D721Med (cell line): ENCODE data around the gene MAVS.

ENCODE experiments used
- DNase-seq: peaks from one replicate; pipeline ENCODE4 v3.0.0; 2011; ENCODE audit warnings: low spot score; ENCODE audit not compliant: insufficient read length
- FAIRE-seq: peaks from 2 replicates; lab custom pipeline; 2011; peaks lifted over from hg19 to GRCh38; lab: Jason Lieb, UNC
- CTCF ChIP-seq: IDR thresholded peaks from 2 replicates; pipeline ENCODE4 v1.5.1; 2012; ENCODE audit warnings: mild to moderate bottlenecking, control low read depth; ENCODE audit not compliant: insufficient read depth; ENCODE audit errors: missing control alignments

The MAVS gene

GRCh38 chr20:3910853-3911252, 64.2 kb downstream of the MAVS start:
- no peak for TF ChIP-seq CTCF
- FAIRE-seq (no peak), DNase-seq (no peak)

GRCh38 chr20:3911956-3912355, 65.3 kb downstream of the MAVS start:
- TF ChIP-seq CTCF = no peak
- no peak for FAIRE-seq
- DNase-seq = no peak

- no peak for DNase-seq
- no peak for TF ChIP-seq CTCF
- FAIRE-seq = no peak
Observed at GRCh38 chr20:3914446-3914845, 67.8 kb downstream of the MAVS start.

GRCh38 chr20:3915691-3916090, 69.1 kb downstream of the MAVS start:
- no peak for TF ChIP-seq CTCF
- no peak for DNase-seq
- no peak for FAIRE-seq

- no peak for TF ChIP-seq CTCF
- DNase-seq = no peak
- no peak for FAIRE-seq
Observed at GRCh38 chr20:3916364-3916763, 69.7 kb downstream of the MAVS start.

- FAIRE-seq = no peak
- no peak for TF ChIP-seq CTCF
- DNase-seq = no peak
Observed at GRCh38 chr20:3919352-3919751, 72.7 kb downstream of the MAVS start.

GRCh38 chr20:3922223-3922982, 75.8 kb downstream of the MAVS start:
- DNase-seq = no peak
- no peak for TF ChIP-seq CTCF
- no peak for FAIRE-seq
